Immature natural killer cell (primary cell): Measurements from ENCODE around the gene LRRC47. TPM values are rescaled to one million over a fixed set of nuclear protein-coding genes. Genes with fewer than 3 reads are reported as not detected.

Experiments
- DNase-seq, 3 donors: peaks; one replicate each; pipeline ENCODE4 v3.0.0; 2022; ENCODE audit warnings: mixed read lengths in 1 of 3
- H3K27ac Mint-ChIP-seq, 6 donors: one replicate each; pipeline ENCODE4 v1.8.0; 2020; ENCODE audit warnings: mixed read lengths in 6 of 6, mild to moderate bottlenecking in 5 of 6, inconsistent platforms in 4 of 6, moderate library complexity in 3 of 6
- H3K27me3 Mint-ChIP-seq, 3 donors: one replicate each; pipeline ENCODE4 v1.8.0; 2020 to 2021; ENCODE audit warnings: low read depth in 3 of 3, mild to moderate bottlenecking in 3 of 3, mixed read lengths in 3 of 3, moderate library complexity in 3 of 3, inconsistent platforms in 1 of 3
- H3K36me3 Mint-ChIP-seq, 3 donors: one replicate each; pipeline ENCODE4 v1.8.0; 2020; ENCODE audit warnings: mixed read lengths in 3 of 3, inconsistent platforms in 2 of 3, mild to moderate bottlenecking in 2 of 3
- H3K4me1 Mint-ChIP-seq, 2 donors: one replicate each; pipeline ENCODE4 v1.8.0; 2020; ENCODE audit warnings: inconsistent platforms in 2 of 2, mild to moderate bottlenecking in 2 of 2, mixed read lengths in 2 of 2, moderate library complexity in 1 of 2
- H3K4me3 Mint-ChIP-seq, 5 donors: one replicate each; pipeline ENCODE4 v1.8.0; 2020; ENCODE audit warnings: mild to moderate bottlenecking in 5 of 5, mixed read lengths in 5 of 5, inconsistent platforms in 3 of 5, moderate library complexity in 3 of 5
- H3K9me3 Mint-ChIP-seq, 6 donors: one replicate each; pipeline ENCODE4 v1.8.0; 2020; ENCODE audit warnings: mild to moderate bottlenecking in 6 of 6, mixed read lengths in 6 of 6, inconsistent platforms in 4 of 6, moderate library complexity in 3 of 6
- polyA plus RNA-seq, 3 donors: library from polyadenylated mRNA; unstranded; fragments of 300-500 nt; fragmentation: Illumina TruSeq; gene quantifications; one replicate each; pipeline ENCODE4 v1.2.3, GENCODE V29; 2021

LRRC47 gene
- polyA plus RNA-seq = 10 to 100 TPM; 19.3 to 28.3 (median 27.7) TPM

DNA sequence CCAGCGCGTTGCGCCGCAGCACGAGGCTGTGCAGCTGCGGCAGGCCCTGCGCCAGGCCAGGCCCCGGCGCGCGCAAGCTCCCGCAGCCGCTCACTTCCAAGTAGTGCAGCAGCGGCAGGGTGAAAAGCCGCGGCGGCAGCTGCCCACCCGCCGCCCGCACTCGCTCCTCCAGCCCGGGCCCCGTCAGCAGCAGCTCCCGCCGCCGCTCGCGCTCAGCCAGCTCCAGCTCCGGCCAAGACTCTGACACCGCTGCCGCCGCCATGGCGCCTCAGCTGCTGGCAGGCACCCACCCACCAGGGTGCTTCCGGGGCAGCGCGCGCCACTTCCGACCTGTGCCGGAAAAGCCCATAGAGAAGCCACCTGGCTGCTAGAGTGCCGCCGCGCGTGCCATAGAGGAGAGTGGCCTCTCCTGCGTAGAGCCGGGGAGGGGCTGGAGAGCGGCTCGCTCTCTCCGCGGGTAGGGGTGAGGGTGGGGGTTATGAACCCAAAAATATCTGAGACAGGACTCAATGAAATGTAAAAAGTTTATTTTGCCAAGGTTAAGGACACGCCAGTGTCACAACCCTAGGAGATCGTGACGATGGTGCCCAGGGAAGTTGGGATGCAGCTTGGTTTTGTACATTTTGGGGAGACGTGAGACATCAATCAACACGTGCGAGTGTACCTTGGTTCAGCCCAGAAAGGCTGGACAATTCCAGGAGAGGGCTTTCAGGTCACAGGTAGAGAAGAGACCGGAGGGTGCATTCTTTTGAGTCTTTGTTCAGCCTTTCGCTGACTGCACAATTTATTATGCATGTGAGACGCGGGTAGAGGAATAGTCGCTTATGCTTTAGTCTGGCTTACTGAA lies at the start of gene LRRC47:
LRRC47 (minus strand) TSS at position 284 of the 847 bp plus-strand sequence; CDS start at position 262, 22 bp downstream.
- DNase-seq = peak; percentile 89 to 92 (median 92)
- Mint-ChIP-seq H3K4me1 (peaks cover 46 to 51% of the 10 kb centered on the region in 2 donors), H3K4me3 (peak within 1 kb of the TSS; percentile 94 to 100 (median 97)), H3K36me3 (peaks cover 3 to 4% (median 4%) of the 10 kb centered on the region in 3 donors), H3K27ac (peak within 1 kb of the TSS; percentile 86 to 98 (median 96)), H3K27me3 (peaks cover 6 to 8% (median 7%) of the 10 kb centered on the region in 3 donors), H3K9me3 (no peaks in the 10 kb centered on the region)

DNA sequence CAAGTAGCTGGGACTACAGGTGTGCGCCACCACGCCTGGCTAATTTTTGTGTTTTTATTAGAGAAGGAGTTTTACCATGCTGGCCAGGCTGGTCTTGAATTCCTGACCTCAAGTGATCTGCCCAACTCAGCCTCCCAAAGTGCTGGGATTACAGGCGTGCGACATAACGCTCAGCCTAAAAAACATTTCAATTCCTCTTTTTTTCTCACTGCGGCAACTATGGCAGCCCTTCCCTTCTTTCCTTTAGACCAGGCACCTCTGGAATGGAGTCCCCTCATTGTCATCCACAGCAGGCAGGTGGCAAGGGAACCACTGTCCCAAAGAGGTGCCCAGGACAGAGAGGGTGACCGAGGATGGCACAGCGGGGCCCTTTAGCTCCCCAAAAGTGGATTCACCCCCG lies 46.6 kb upstream of the LRRC47 start:
- peaks cover 27 to 46% (median 28%) of the 10 kb centered on the region in 3 donors for H3K36me3 Mint-ChIP-seq

GRCh38 chr1:3841491-3841890 lies 45.2 kb upstream of the LRRC47 start:
- H3K27ac Mint-ChIP-seq = no peak overlapping the region
- H3K27me3 Mint-ChIP-seq = no peaks in the 10 kb centered on the region
- no peak for DNase-seq
- no peak overlapping the region for H3K4me3 Mint-ChIP-seq
- H3K9me3 Mint-ChIP-seq = no peaks in the 10 kb centered on the region
- H3K36me3 Mint-ChIP-seq = peaks cover 29 to 51% (median 34%) of the 10 kb centered on the region in 3 donors
- H3K4me1 Mint-ChIP-seq = no peaks in the 10 kb centered on the region

More for the DNA sequence above, 46.6 kb upstream of the LRRC47 start:
- Mint-ChIP-seq H3K27ac (no peak overlapping the region), H3K27me3 (no peaks in the 10 kb centered on the region), H3K4me3 (no peak overlapping the region), H3K4me1 (no peaks in the 10 kb centered on the region), H3K9me3 (no peaks in the 10 kb centered on the region)
- no peak for DNase-seq

GRCh38 chr1:3838788-3839187 lies 42.5 kb upstream of the LRRC47 start:
- peaks cover 36 to 59% (median 38%) of the 10 kb centered on the region in 3 donors for H3K36me3 Mint-ChIP-seq
- no peaks in the 10 kb centered on the region for H3K27me3 Mint-ChIP-seq
- DNase-seq = no peak
- H3K4me1 Mint-ChIP-seq = no peaks in the 10 kb centered on the region
- no peak overlapping the region for H3K4me3 Mint-ChIP-seq
- H3K9me3 Mint-ChIP-seq = no peaks in the 10 kb centered on the region
- no peak overlapping the region for H3K27ac Mint-ChIP-seq

DNA sequence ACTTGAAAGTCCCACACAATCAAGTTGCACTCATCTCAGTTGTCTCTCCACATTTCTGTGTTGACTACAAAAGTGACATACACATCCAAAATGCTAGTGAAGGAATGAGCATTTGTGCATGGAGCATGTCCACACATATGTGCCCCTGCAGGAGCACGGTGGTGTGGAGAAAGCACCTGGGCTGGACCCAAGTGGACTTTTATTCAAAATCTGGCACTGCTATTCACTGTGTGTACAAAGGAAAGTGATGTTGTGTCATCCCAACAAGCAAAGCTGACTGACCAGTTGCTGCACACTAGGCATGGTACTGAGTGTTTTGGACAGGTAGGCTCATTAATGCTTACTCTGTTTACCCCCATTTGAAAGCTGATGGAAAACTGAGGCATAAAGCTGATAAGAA lies 41.4 kb upstream of the LRRC47 start:
- Mint-ChIP-seq H3K4me3 (no peak overlapping the region), H3K27ac (no peak overlapping the region), H3K9me3 (no peaks in the 10 kb centered on the region), H3K4me1 (no peaks in the 10 kb centered on the region), H3K36me3 (peaks cover 33 to 59% (median 45%) of the 10 kb centered on the region in 3 donors), H3K27me3 (no peaks in the 10 kb centered on the region)
- DNase-seq = no peak

GRCh38 chr1:3837200-3837599 lies 40.9 kb upstream of the LRRC47 start:
- Mint-ChIP-seq H3K4me1 (no peaks in the 10 kb centered on the region), H3K36me3 (peaks cover 34 to 62% (median 46%) of the 10 kb centered on the region in 3 donors), H3K27me3 (no peaks in the 10 kb centered on the region), H3K9me3 (no peaks in the 10 kb centered on the region), H3K4me3 (no peak overlapping the region), H3K27ac (no peak overlapping the region)
- DNase-seq = no peak

GRCh38 chr1:3836421-3836820 lies 40.1 kb upstream of the LRRC47 start:
- Mint-ChIP-seq H3K27ac (no peak overlapping the region), H3K36me3 (peaks cover 42 to 66% (median 49%) of the 10 kb centered on the region in 3 donors), H3K4me3 (no peak overlapping the region)

GRCh38 chr1:3834701-3835100 lies 38.4 kb upstream of the LRRC47 start:
- no peak overlapping the region for H3K4me3 Mint-ChIP-seq
- H3K4me1 Mint-ChIP-seq = no peaks in the 10 kb centered on the region
- no peaks in the 10 kb centered on the region for H3K9me3 Mint-ChIP-seq
- no peak for DNase-seq
- H3K27ac Mint-ChIP-seq = no peak overlapping the region
- H3K27me3 Mint-ChIP-seq = no peaks in the 10 kb centered on the region
- peaks cover 46 to 68% (median 50%) of the 10 kb centered on the region in 3 donors for H3K36me3 Mint-ChIP-seq

More at GRCh38 chr1:3836421-3836820, 40.1 kb upstream of the LRRC47 start:
- H3K9me3 Mint-ChIP-seq = no peaks in the 10 kb centered on the region
- no peaks in the 10 kb centered on the region for H3K4me1 Mint-ChIP-seq
- no peak for DNase-seq
- H3K27me3 Mint-ChIP-seq = no peaks in the 10 kb centered on the region

DNA sequence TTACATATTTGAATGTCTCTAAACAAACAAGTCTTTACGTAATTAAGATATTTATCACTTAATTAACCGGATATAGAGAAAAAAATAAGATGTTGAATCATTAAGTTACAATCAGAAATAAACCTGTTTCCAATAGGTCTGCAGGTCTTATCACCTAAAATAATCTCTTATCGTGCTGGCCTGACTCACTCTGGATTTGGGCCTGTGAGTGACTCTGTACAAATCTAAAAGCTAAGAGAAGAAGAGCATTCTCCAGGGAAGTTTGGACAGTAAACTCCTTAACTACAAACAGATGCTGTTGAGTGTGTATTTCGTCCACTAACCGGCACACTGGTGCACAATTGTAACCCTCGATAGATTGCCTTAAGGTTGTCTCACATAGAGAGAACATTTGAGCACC lies 35.4 kb upstream of the LRRC47 start:
- no peak overlapping the region for H3K27ac Mint-ChIP-seq
- no peak for DNase-seq
- H3K4me1 Mint-ChIP-seq = no peaks in the 10 kb centered on the region
- H3K4me3 Mint-ChIP-seq = no peak overlapping the region
- H3K9me3 Mint-ChIP-seq = no peaks in the 10 kb centered on the region
- H3K36me3 Mint-ChIP-seq = peaks cover 30 to 52% (median 38%) of the 10 kb centered on the region in 3 donors
- H3K27me3 Mint-ChIP-seq = no peaks in the 10 kb centered on the region

DNA sequence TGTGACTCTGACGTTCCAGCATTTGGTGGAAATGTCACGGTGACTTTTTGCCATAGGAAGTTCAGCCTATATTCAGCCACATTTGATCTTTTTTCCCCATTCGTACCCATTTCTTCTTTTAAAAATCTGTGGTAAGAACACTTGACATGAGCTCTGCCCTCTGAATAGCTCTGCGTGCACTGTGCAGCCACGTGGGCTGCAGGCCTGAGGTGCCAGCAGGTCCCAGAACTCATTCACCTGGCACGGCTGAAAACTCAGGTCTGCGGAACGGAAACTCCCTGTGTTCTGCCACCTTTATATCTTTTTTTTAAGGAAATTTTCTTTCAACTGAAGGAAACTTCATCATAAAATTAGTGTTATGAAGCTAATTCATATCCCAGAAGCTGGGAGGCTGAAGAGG lies 32.1 kb upstream of the LRRC47 start:
- Mint-ChIP-seq H3K27me3 (peaks cover 0 to 2% (median 0%) of the 10 kb centered on the region in 3 donors), H3K27ac (no peak overlapping the region), H3K36me3 (peaks cover 22 to 58% (median 29%) of the 10 kb centered on the region in 3 donors), H3K4me1 (no peaks in the 10 kb centered on the region), H3K4me3 (no peak overlapping the region), H3K9me3 (no peaks in the 10 kb centered on the region)
- no peak for DNase-seq

DNA sequence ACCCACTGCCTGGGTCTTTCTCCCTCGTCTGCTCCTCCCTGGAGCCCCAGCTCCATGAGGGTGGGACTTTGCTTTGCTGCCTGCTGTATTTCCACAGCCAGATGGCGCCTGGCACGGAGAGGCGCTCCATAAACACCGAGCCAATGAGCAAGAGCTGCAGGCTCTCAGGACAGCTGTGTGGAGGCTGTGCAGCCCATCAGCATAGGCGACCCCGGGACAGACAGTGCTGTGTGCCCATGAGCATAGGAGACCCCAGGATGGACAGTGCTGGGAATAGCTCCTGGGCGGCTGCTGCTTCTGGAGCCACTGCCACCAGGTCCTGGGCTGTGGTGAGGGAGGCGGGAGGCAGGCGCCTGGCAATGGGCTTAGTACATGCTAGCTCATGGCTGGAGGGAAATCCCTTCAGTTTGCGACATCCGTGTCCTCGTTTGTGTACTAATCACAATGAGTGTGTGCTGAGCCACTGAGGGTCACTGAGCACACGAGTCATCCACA lies 31.6 kb upstream of the LRRC47 start:
- no peaks in the 10 kb centered on the region for H3K4me1 Mint-ChIP-seq
- no peak for DNase-seq
- peaks cover 22 to 56% (median 25%) of the 10 kb centered on the region in 3 donors for H3K36me3 Mint-ChIP-seq
- H3K27me3 Mint-ChIP-seq = peaks cover 0 to 2% (median 0%) of the 10 kb centered on the region in 3 donors
- no peak overlapping the region for H3K27ac Mint-ChIP-seq
- no peak overlapping the region for H3K4me3 Mint-ChIP-seq
- no peaks in the 10 kb centered on the region for H3K9me3 Mint-ChIP-seq

GRCh38 chr1:3825356-3825755 lies 29.1 kb upstream of the LRRC47 start:
- H3K9me3 Mint-ChIP-seq = no peaks in the 10 kb centered on the region
- H3K36me3 Mint-ChIP-seq = peaks cover 18 to 55% (median 25%) of the 10 kb centered on the region in 3 donors
- no peak for DNase-seq
- no peak overlapping the region for H3K4me3 Mint-ChIP-seq
- H3K27ac Mint-ChIP-seq = no peak overlapping the region
- no peaks in the 10 kb centered on the region for H3K4me1 Mint-ChIP-seq
- peaks cover 0 to 2% (median 0%) of the 10 kb centered on the region in 3 donors for H3K27me3 Mint-ChIP-seq

- Mint-ChIP-seq H3K27ac (peak overlapping the region in 1 of 6 donors; percentile 50), H3K4me1 (no peaks in the 10 kb centered on the region), H3K27me3 (peaks cover 0 to 2% (median 0%) of the 10 kb centered on the region in 3 donors), H3K4me3 (no peak overlapping the region), H3K9me3 (peaks cover 0 to 1% (median 0%) of the 10 kb centered on the region in 6 donors), H3K36me3 (peaks cover 14 to 55% (median 24%) of the 10 kb centered on the region in 3 donors)
- DNase-seq = no peak
These were observed 28.4 kb upstream of the LRRC47 start for GRCh38 chr1:3824650-3825049.

DNA sequence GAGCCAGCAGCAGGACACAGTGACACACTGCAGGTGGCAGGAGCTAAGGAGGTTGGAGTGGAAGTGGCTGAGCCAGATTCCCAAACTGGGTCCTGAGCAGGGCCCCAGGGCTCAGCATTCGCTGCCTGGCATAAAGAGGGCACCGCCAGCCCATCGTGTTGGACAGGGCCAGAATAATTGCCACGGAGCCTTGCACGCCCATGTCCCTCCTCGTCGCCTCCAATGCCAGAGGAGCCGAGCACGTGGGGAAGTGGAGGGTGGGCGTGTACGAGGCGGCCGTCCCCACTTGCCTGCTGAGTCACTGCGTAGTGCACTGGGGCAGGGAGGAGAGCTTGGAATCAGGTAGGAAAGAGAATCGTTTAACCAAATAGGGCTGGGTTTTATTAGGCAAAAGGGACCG lies 26.1 kb upstream of the LRRC47 start:
- H3K36me3 Mint-ChIP-seq = peaks cover 14 to 46% (median 14%) of the 10 kb centered on the region in 3 donors

More for the DNA sequence above, 26.1 kb upstream of the LRRC47 start:
- Mint-ChIP-seq H3K4me3 (no peak overlapping the region), H3K27me3 (peaks cover 0 to 3% (median 2%) of the 10 kb centered on the region in 3 donors), H3K9me3 (peaks cover 0 to 1% (median 0%) of the 10 kb centered on the region in 6 donors), H3K4me1 (no peaks in the 10 kb centered on the region), H3K27ac (no peak overlapping the region)
- DNase-seq = no peak
